ENCODE measurements around the gene GTF3C6.
"Not testable (repeated sequence)": the region's sequence is repeated elsewhere in the genome, so short reads cannot be mapped to it uniquely, and the experiment has no call there.

Gene GTF3C6

DNA sequence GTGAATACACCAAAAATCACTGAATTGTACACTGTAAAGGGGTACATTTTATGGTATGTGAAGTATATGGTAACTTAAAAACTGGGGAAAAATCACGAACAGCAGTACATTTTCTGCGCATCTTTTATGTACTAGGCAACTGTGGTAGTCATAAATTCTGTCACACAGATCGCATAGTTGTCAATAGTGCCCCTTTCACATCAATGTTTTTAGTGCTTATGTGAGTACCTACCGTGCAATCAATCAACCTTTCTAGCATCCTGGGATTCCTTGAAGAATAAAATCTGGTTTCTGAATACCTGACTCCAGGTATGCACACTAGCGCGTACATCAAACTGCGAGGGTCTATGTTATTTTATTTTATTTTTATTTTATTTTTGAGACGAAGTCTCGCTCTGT, 22.7 kb downstream of the GTF3C6 start:
- peak overlapping the region; percentile 95 for H3K4me3 ChIP-seq (ENCODE audit: low read depth, low read length)
- H3K9me3 ChIP-seq (ENCODE audit: control insufficient read depth, insufficient read depth, low read length) = no peaks in the 10 kb centered on the region
- no peak overlapping the region for H3K9ac ChIP-seq (ENCODE audit: low read depth, low read length)
- H3K36me3 ChIP-seq (ENCODE audit: control insufficient read depth, insufficient read depth, low read length) = peaks cover 5% of the 10 kb centered on the region
- H3K27me3 ChIP-seq (ENCODE audit: control insufficient read depth, insufficient read depth, low read length) = no peaks in the 10 kb centered on the region
- H3K4me1 ChIP-seq (ENCODE audit: control insufficient read depth, insufficient read depth, low read length) = no peaks in the 10 kb centered on the region

DNA sequence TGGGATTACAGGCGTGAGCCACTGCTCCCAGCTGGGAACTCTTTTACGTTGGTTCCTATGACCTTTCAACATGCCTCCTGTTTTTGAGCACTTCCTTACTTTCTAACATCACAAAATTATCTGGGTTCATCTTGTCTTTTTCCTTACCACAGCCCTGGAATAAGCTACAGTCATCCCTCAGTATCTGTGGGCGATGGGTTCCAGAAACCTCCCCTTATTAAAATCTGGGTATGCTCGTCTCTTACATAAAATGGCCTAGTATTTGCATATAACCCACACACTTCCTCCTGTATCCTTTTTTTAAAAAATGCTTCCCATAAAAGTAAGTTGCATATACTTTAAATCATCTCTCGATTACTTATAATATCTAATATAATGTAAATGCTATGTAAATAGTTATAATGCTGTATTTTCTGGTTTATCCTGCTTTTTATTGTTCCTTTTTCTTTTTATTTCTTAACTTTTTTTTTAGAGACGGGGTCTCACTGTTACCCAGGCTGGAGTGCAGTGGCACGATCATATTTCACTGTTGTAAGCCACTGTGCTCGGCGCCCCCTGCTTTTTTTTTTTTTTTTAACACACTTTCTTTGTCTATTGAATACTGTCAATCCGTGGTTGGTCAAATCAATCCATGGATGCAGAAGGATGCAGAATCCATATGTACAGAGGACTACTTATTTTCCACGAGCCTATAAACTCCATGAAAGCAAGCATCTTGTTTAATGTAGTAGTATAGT, 32.5 kb downstream of the GTF3C6 start:
- H3K4me1 ChIP-seq (ENCODE audit: control insufficient read depth, insufficient read depth, low read length) = no peaks in the 10 kb centered on the region
- no peak overlapping the region for H3K9ac ChIP-seq (ENCODE audit: low read depth, low read length)
- no peaks in the 10 kb centered on the region for H3K9me3 ChIP-seq (ENCODE audit: control insufficient read depth, insufficient read depth, low read length)
- H3K4me3 ChIP-seq (ENCODE audit: low read depth, low read length) = no peak overlapping the region
- H3K36me3 ChIP-seq (ENCODE audit: control insufficient read depth, insufficient read depth, low read length) = peaks cover 21% of the 10 kb centered on the region
- no peaks in the 10 kb centered on the region for H3K27me3 ChIP-seq (ENCODE audit: control insufficient read depth, insufficient read depth, low read length)

DNA sequence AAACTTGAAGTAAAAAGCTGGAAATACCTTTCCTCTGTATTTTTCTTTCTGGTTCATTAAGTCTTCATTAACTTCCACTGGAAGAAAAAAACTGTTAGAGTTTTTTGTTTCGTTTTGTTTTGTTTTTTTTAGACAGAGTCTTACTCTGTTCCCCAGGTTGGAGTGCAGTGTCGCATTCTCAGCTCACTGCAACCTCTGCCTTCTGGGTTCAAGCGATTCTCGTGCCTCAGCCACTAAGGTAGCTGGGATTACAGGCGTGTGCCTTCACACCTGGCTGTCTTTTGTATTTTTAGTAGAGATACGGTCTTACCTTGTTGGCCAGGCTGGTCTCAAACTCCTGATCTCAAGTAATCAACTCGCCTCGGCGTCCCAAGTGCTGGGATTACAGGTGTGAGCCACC, 38.2 kb downstream of the GTF3C6 start:
- H3K9me3 ChIP-seq (ENCODE audit: control insufficient read depth, insufficient read depth, low read length) = no peaks in the 10 kb centered on the region
- no peaks in the 10 kb centered on the region for H3K4me1 ChIP-seq (ENCODE audit: control insufficient read depth, insufficient read depth, low read length)
- peaks cover 25% of the 10 kb centered on the region for H3K36me3 ChIP-seq (ENCODE audit: control insufficient read depth, insufficient read depth, low read length)
- no peak overlapping the region for H3K4me3 ChIP-seq (ENCODE audit: low read depth, low read length)
- H3K9ac ChIP-seq (ENCODE audit: low read depth, low read length) = no peak overlapping the region
- no peaks in the 10 kb centered on the region for H3K27me3 ChIP-seq (ENCODE audit: control insufficient read depth, insufficient read depth, low read length)

DNA sequence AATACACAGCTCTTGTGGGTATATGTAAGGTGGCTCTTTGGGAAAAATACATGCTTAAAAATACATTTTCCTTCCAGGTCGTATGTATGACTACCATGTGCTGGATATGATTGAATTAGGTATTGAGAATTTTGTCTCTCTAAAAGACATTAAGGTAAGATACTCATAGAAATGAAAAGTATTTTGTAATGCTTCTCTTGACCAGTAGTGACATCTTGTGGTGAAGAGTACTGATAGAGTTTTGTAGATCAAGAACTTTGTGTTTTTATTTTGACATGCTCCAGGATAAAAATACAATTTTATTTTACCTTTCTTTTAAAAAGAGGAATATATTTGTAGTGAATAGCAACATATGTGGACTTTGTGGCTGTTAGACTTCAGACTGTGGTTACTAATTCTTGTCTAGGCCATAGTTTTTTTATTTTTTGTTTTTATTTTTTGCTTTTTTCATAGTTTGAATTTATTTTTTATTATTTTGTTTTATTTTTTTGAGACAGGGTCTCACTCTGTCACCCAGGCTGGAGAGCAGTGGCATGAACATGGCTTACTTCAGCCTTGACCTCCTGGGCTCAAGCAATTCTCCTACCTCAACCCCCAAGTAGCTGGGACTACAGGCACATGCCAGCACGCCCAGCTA, 41.2 kb downstream of the GTF3C6 start:
- H3K27me3 ChIP-seq (ENCODE audit: control insufficient read depth, insufficient read depth, low read length) = no peaks in the 10 kb centered on the region
- no peaks in the 10 kb centered on the region for H3K4me1 ChIP-seq (ENCODE audit: control insufficient read depth, insufficient read depth, low read length)
- H3K4me3 ChIP-seq (ENCODE audit: low read depth, low read length) = no peak overlapping the region
- no peak overlapping the region for H3K9ac ChIP-seq (ENCODE audit: low read depth, low read length)
- H3K9me3 ChIP-seq (ENCODE audit: control insufficient read depth, insufficient read depth, low read length) = no peaks in the 10 kb centered on the region
- H3K36me3 ChIP-seq (ENCODE audit: control insufficient read depth, insufficient read depth, low read length) = peaks cover 28% of the 10 kb centered on the region

DNA sequence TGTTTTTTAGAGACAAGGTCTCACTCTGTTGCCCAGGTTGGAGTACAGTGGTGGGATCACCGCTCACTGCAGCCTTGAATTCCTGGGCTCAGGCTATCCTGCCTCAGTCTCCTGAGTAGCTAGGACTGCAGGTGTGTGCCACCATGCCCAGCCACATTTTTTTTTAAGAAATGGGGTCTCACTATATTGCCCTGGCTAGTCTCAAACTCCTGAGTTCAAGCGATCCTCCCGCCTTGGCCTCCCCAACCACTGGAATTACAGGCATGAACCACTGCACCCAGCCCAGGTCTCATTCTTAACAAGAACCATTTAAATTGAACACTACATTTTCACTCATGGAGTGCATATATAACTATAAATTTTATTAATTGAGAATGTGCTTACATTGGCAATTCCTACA, 43.8 kb downstream of the GTF3C6 start:
- Histone ChIP-seq H3K9ac (ENCODE audit: low read depth, low read length) (no peak overlapping the region), H3K4me1 (ENCODE audit: control insufficient read depth, insufficient read depth, low read length) (no peaks in the 10 kb centered on the region), H3K4me3 (ENCODE audit: low read depth, low read length) (no peak overlapping the region), H3K9me3 (ENCODE audit: control insufficient read depth, insufficient read depth, low read length) (no peaks in the 10 kb centered on the region), H3K27me3 (ENCODE audit: control insufficient read depth, insufficient read depth, low read length) (no peaks in the 10 kb centered on the region), H3K36me3 (ENCODE audit: control insufficient read depth, insufficient read depth, low read length) (peaks cover 27% of the 10 kb centered on the region)

DNA sequence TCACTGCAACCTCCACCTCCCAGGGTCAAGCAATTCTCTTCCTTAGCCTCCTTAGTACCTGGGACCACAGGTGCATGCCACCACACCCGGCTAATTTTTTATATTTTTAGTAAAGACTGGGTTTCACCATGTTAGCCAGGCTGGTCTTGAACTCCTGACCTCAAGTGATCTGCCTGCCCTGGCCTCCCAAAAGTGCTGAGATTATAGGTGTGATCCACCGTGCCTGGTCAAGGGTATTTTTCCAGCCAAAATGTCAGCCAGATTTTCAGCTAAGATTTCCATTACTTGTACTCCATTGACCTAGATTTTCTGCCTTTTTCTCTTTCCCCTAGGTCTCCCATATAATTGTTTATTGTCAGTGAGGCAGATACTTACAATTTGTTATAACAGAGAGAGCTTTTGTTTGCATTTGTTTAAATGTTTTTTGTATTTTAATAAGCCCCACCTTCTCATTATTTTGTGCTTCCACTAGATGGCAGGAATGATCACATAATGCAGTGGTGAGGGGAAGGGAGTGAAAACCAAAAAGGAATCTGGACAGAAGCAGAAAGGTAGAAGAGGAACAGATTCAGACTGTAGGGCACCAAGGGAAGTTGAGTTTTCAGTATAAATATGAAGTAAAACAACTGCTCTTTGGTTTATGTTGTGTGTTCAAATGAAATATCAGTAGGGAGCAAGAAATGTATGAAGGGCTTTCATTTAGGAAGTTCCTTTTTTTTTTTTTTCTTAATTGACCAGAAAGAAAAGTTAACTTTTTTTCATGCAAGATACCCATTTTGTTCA, 53.0 kb downstream of the GTF3C6 start:
- no peak overlapping the region for H3K9ac ChIP-seq (ENCODE audit: low read depth, low read length)
- H3K4me3 ChIP-seq (ENCODE audit: low read depth, low read length) = no peak overlapping the region
- no peaks in the 10 kb centered on the region for H3K4me1 ChIP-seq (ENCODE audit: control insufficient read depth, insufficient read depth, low read length)
- no peaks in the 10 kb centered on the region for H3K27me3 ChIP-seq (ENCODE audit: control insufficient read depth, insufficient read depth, low read length)
- peaks cover 3% of the 10 kb centered on the region for H3K9me3 ChIP-seq (ENCODE audit: control insufficient read depth, insufficient read depth, low read length)
- H3K36me3 ChIP-seq (ENCODE audit: control insufficient read depth, insufficient read depth, low read length) = peaks cover 12% of the 10 kb centered on the region

DNA sequence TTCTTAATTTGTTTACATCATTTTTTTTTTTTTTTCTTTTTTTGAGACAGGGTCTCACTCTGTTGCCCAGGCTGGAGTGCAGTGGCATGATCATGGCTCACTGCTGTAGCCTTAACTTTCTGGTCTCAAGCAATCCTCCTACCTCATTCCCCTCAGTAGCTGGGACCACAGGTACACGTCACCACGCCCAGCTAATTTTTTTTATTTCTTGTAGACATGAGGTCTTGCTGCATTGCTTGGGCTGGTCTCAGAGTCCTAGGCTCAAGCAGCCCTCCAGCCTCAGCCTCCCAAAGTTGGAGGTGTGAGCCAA, 53.6 kb downstream of the GTF3C6 start:
- Histone ChIP-seq H3K9ac (ENCODE audit: low read depth, low read length) (no peak overlapping the region), H3K9me3 (ENCODE audit: control insufficient read depth, insufficient read depth, low read length) (peaks cover 3% of the 10 kb centered on the region), H3K4me1 (ENCODE audit: control insufficient read depth, insufficient read depth, low read length) (no peaks in the 10 kb centered on the region), H3K4me3 (ENCODE audit: low read depth, low read length) (no peak overlapping the region), H3K36me3 (ENCODE audit: control insufficient read depth, insufficient read depth, low read length) (peaks cover 12% of the 10 kb centered on the region), H3K27me3 (ENCODE audit: control insufficient read depth, insufficient read depth, low read length) (no peaks in the 10 kb centered on the region)

DNA sequence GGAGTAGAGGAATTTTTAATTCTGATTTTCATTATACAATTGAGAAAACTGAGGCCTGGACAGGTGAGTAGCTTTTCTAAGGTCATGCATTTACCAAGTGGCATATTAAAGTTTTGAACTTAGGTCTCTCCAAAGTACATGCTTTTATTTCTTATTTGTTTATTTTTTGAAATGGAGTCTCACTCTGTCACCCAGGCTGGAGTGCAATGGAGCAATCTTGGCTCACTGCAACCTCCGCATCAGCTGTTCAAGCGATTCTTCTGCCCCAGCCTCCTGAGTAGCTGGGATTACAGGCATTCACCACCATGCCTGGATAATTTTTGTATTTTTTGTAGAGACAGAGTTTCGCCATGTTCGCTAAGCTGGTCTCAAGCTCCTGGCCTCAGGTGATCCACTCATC, 54.0 kb downstream of the GTF3C6 start:
- not testable (repeated sequence) for H3K27me3 ChIP-seq (ENCODE audit: control insufficient read depth, insufficient read depth, low read length); H3K4me1 ChIP-seq (ENCODE audit: control insufficient read depth, insufficient read depth, low read length); H3K9me3 ChIP-seq (ENCODE audit: control insufficient read depth, insufficient read depth, low read length); H3K9ac ChIP-seq (ENCODE audit: low read depth, low read length); H3K4me3 ChIP-seq (ENCODE audit: low read depth, low read length)
- peaks cover 12% of the 10 kb centered on the region for H3K36me3 ChIP-seq (ENCODE audit: control insufficient read depth, insufficient read depth, low read length)

DNA sequence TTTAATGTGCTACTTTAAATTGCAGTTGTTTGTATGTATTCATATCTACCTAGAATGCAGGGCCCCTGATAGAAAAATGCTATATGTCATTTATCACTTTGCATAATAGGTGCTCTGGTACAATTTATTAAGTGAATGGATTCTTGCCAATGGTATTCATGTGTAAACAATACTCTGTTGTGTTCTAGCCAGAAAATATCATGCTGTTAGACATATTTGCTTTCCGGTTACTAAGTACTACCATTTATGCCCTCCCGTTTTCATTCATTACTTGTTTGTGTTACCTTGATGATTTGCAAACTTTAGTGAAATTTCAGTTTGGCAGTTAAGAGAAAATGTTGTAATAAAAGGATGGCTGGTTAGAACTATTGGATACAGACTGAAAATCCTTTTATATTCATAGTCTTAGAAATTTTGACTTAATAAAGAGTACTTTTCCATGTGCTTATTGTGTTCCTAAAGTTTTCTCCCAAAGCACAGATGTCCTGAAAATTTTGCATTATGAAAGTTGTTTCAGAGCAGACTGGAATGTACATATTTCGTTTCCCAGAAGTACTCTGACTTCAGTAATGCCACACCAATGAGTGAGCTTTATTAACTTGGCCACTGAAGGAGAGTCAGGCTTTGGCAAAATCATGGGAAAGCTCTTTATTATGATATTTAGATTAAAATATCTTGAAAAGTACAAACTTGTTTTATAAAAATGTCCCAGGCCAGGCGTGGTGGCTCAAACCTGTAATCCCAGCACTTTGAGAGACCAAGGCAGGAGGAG, 54.8 kb downstream of the GTF3C6 start:
- peaks cover 3% of the 10 kb centered on the region for H3K9me3 ChIP-seq (ENCODE audit: control insufficient read depth, insufficient read depth, low read length)
- H3K36me3 ChIP-seq (ENCODE audit: control insufficient read depth, insufficient read depth, low read length) = peaks cover 12% of the 10 kb centered on the region

DNA sequence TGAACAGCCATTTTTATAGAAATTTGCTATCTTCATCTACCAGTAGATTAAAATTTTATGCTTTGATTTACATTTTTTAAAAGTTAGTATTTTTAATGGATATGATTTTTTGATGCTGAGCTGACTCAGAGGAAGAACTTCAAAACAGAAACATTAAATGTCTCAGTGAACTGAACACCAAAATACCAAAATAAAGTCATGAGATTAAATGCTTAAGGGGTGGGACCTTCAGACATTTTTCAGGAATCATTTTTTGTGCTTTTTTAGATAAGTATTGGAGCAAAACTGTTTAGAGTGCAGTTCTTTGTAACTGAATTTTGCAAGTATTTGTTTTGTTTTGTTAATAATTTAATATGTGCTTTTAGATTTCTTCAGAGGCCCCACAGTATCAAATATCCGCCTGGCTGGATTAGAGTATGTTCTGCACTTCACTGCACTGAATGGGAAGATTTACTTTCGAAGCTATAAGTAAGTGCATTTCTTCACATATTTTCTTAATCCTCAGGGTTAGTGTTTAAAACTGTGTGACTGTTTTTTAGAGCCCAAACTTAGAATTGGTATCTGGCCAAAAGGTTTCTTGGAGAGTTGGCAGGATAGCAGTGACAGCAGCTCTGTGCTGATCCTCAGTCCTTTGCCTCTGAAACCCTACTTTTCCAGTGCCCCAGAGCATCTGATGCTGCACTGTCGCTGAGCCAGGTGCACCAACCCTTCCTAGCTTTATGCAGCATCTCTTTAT, 57.1 kb downstream of the GTF3C6 start:
- H3K4me1 ChIP-seq (ENCODE audit: control insufficient read depth, insufficient read depth, low read length) = no peaks in the 10 kb centered on the region
- H3K9me3 ChIP-seq (ENCODE audit: control insufficient read depth, insufficient read depth, low read length) = peaks cover 3% of the 10 kb centered on the region
- H3K27me3 ChIP-seq (ENCODE audit: control insufficient read depth, insufficient read depth, low read length) = no peaks in the 10 kb centered on the region
- no peak overlapping the region for H3K4me3 ChIP-seq (ENCODE audit: low read depth, low read length)
- peaks cover 20% of the 10 kb centered on the region for H3K36me3 ChIP-seq (ENCODE audit: control insufficient read depth, insufficient read depth, low read length)
- H3K9ac ChIP-seq (ENCODE audit: low read depth, low read length) = no peak overlapping the region

More for the DNA sequence above, 54.8 kb downstream of the GTF3C6 start:
- Histone ChIP-seq H3K4me1 (ENCODE audit: control insufficient read depth, insufficient read depth, low read length) (no peaks in the 10 kb centered on the region), H3K27me3 (ENCODE audit: control insufficient read depth, insufficient read depth, low read length) (no peaks in the 10 kb centered on the region), H3K4me3 (ENCODE audit: low read depth, low read length) (no peak overlapping the region), H3K9ac (ENCODE audit: low read depth, low read length) (no peak overlapping the region)

DNA sequence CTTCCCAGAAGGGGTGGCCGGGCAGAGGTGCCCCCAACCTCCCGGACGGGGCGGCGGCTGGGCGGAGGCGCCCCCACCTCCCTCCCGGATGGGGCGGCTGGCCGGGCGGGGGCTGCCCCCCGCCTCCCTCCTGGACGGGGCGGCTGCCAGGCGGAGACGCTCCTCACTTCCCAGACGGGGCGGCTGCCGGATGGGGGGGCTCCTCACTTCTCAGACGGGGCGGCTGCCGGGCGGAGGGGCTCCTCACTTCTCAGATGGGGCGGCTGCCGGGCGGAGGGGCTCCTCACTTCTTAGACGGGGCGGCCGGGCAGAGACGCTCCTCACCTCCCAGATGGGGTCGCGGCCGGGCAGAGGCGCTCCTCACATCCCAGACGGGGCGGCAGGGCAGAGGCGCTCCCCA, 58.7 kb downstream of the GTF3C6 start:
- not testable (repeated sequence) for H3K9me3 ChIP-seq (ENCODE audit: control insufficient read depth, insufficient read depth, low read length); H3K9ac ChIP-seq (ENCODE audit: low read depth, low read length); H3K27me3 ChIP-seq (ENCODE audit: control insufficient read depth, insufficient read depth, low read length); H3K4me1 ChIP-seq (ENCODE audit: control insufficient read depth, insufficient read depth, low read length); H3K4me3 ChIP-seq (ENCODE audit: low read depth, low read length)
- H3K36me3 ChIP-seq (ENCODE audit: control insufficient read depth, insufficient read depth, low read length) = peaks cover 20% of the 10 kb centered on the region
